Measurements from ENCODE around the gene RAB31.

The RAB31 gene

GRCh38 chr18:9860682-9861081 lies 152.6 kb downstream of the RAB31 start:
- DNase-seq = no peak

GRCh38 chr18:9861157-9861556 lies 153.1 kb downstream of the RAB31 start:
- DNase-seq = no peak

- no peak for DNase-seq
Measured at GRCh38 chr18:9861933-9862332, 153.8 kb downstream of the RAB31 start.

- DNase-seq = no peak
Measured at GRCh38 chr18:9862686-9863085, 154.6 kb downstream of the RAB31 start.

- DNase-seq = peak in 1 of 51 donors; percentile 32
Measured at GRCh38 chr18:9863282-9863681, 155.2 kb downstream of the RAB31 start.

- no peak for DNase-seq
Measured at GRCh38 chr18:9865764-9866490, 157.8 kb downstream of the RAB31 start.

- no peak for DNase-seq
Measured at GRCh38 chr18:9866627-9867026, 158.5 kb downstream of the RAB31 start.

- DNase-seq = no peak
Measured at GRCh38 chr18:9867071-9867594, 159.0 kb downstream of the RAB31 start.

GRCh38 chr18:9868857-9869714 lies 161.0 kb downstream of the RAB31 start:
- DNase-seq = no peak

GRCh38 chr18:9869715-9870430 lies 161.8 kb downstream of the RAB31 start:
- no peak for DNase-seq

GRCh38 chr18:9870431-9871008 lies 162.4 kb downstream of the RAB31 start:
- no peak for DNase-seq

- no peak for DNase-seq
Measured at GRCh38 chr18:9871244-9871746, 163.2 kb downstream of the RAB31 start.

GRCh38 chr18:9872823-9873222 lies 164.7 kb downstream of the RAB31 start:
- DNase-seq = no peak

- no peak for DNase-seq
Measured at GRCh38 chr18:9874728-9875127, 166.6 kb downstream of the RAB31 start.

- no peak for DNase-seq
Measured at GRCh38 chr18:9876212-9876866, 168.2 kb downstream of the RAB31 start.

GRCh38 chr18:9876867-9877654 lies 169.0 kb downstream of the RAB31 start:
- DNase-seq = no peak

GRCh38 chr18:9877655-9878014 lies 169.5 kb downstream of the RAB31 start:
- no peak for DNase-seq

- DNase-seq = no peak
Measured at GRCh38 chr18:9878095-9878494, 170.0 kb downstream of the RAB31 start.

GRCh38 chr18:9878783-9879242 lies 170.7 kb downstream of the RAB31 start:
- no peak for DNase-seq

GRCh38 chr18:9884090-9884489 lies 176.0 kb downstream of the RAB31 start:
- DNase-seq = no peak
